ENCODE measurements around the gene ZEB1. TPM values are rescaled to one million over a fixed set of nuclear protein-coding genes. Genes with fewer than 3 reads are reported as not detected.

ZEB1 gene
- total and polyA plus RNA-seq, 2 experiments from 2014 or later = 19.1 to 37.3 TPM

GRCh38 chr10:31413325-31413724 is 94.3 kb downstream of the ZEB1 start:
- peak in 1 of 2 donors; percentile 21 for DNase-seq (ENCODE audit: low read depth in 1 of 2, low spot score in 1 of 2)
- no peak for TF ChIP-seq CTCF (IDR thresholded peaks at IDR 0.05; ENCODE audit: low read depth, low read length)
- Histone ChIP-seq H3K27me3 (no peaks in the 10 kb centered on the region), H3K4me1 (ENCODE audit: low read depth) (no peaks in the 10 kb centered on the region), H3K27ac (peak overlapping the region; percentile 5), H3K36me3 (no peaks in the 10 kb centered on the region), H3K4me3 (no peak overlapping the region), H3K9me3 (ENCODE audit: low read depth) (no peaks in the 10 kb centered on the region)

- Histone ChIP-seq H3K27me3 (no peaks in the 10 kb centered on the region), H3K36me3 (no peaks in the 10 kb centered on the region), H3K9me3 (ENCODE audit: low read depth) (no peaks in the 10 kb centered on the region), H3K27ac (no peak overlapping the region), H3K4me1 (ENCODE audit: low read depth) (peaks cover 4% of the 10 kb centered on the region), H3K4me3 (no peak overlapping the region)
- no peak for TF ChIP-seq CTCF (IDR thresholded peaks at IDR 0.05; ENCODE audit: low read depth, low read length)
- DNase-seq (ENCODE audit: low read depth in 1 of 2, low spot score in 1 of 2) = no peak
These were observed 99.5 kb downstream of the ZEB1 start for GRCh38 chr10:31418481-31418880.

GRCh38 chr10:31419394-31420063 is 100.5 kb downstream of the ZEB1 start:
- no peaks in the 10 kb centered on the region for H3K36me3 ChIP-seq
- H3K4me3 ChIP-seq = no peak overlapping the region
- no peak overlapping the region for H3K27ac ChIP-seq
- no peak for TF ChIP-seq CTCF (IDR thresholded peaks at IDR 0.05; ENCODE audit: low read depth, low read length)
- no peaks in the 10 kb centered on the region for H3K9me3 ChIP-seq (ENCODE audit: low read depth)
- DNase-seq (ENCODE audit: low read depth in 1 of 2, low spot score in 1 of 2) = peak in 1 of 2 donors; percentile 55
- peaks cover 15% of the 10 kb centered on the region for H3K4me1 ChIP-seq (ENCODE audit: low read depth)
- no peaks in the 10 kb centered on the region for H3K27me3 ChIP-seq

GRCh38 chr10:31421322-31421721 is 102.3 kb downstream of the ZEB1 start:
- Histone ChIP-seq H3K36me3 (no peaks in the 10 kb centered on the region), H3K9me3 (ENCODE audit: low read depth) (no peaks in the 10 kb centered on the region), H3K4me1 (ENCODE audit: low read depth) (peaks cover 25% of the 10 kb centered on the region), H3K27ac (no peak overlapping the region), H3K4me3 (no peak overlapping the region), H3K27me3 (no peaks in the 10 kb centered on the region)
- no peak for DNase-seq (ENCODE audit: low read depth in 1 of 2, low spot score in 1 of 2)
- TF ChIP-seq CTCF (IDR thresholded peaks at IDR 0.05; ENCODE audit: low read depth, low read length) = no peak

GRCh38 chr10:31422634-31423033 is 103.6 kb downstream of the ZEB1 start:
- Histone ChIP-seq H3K4me1 (ENCODE audit: low read depth) (peaks cover 25% of the 10 kb centered on the region), H3K27ac (no peak overlapping the region), H3K4me3 (no peak overlapping the region), H3K9me3 (ENCODE audit: low read depth) (no peaks in the 10 kb centered on the region), H3K27me3 (no peaks in the 10 kb centered on the region), H3K36me3 (no peaks in the 10 kb centered on the region)
- no peak for DNase-seq (ENCODE audit: low read depth in 1 of 2, low spot score in 1 of 2)
- no peak for TF ChIP-seq CTCF (IDR thresholded peaks at IDR 0.05; ENCODE audit: low read depth, low read length)
